ENCODE results near the gene ANKS1B.

- TF ChIP-seq POLR2A (IDR thresholded peaks at IDR 0.05; ENCODE audit: low read length), result no peak
- TF ChIP-seq GATA1 (IDR thresholded peaks at IDR 0.05; ENCODE audit: low read depth, low read length), result no peak
Observed at GRCh38 chr12:98796745-98797144, 1188.0 kb downstream of the ANKS1B start.

Measured in erythroblast (primary cell).